ENCODE data around the gene COPS6.

The COPS6 gene

GRCh38 chr7:100049441-100050291 lies 39.1 kb upstream of the COPS6 start, which contains the start of gene ZSCAN21 (continued):
- TF ChIP-seq, protein P1, sequence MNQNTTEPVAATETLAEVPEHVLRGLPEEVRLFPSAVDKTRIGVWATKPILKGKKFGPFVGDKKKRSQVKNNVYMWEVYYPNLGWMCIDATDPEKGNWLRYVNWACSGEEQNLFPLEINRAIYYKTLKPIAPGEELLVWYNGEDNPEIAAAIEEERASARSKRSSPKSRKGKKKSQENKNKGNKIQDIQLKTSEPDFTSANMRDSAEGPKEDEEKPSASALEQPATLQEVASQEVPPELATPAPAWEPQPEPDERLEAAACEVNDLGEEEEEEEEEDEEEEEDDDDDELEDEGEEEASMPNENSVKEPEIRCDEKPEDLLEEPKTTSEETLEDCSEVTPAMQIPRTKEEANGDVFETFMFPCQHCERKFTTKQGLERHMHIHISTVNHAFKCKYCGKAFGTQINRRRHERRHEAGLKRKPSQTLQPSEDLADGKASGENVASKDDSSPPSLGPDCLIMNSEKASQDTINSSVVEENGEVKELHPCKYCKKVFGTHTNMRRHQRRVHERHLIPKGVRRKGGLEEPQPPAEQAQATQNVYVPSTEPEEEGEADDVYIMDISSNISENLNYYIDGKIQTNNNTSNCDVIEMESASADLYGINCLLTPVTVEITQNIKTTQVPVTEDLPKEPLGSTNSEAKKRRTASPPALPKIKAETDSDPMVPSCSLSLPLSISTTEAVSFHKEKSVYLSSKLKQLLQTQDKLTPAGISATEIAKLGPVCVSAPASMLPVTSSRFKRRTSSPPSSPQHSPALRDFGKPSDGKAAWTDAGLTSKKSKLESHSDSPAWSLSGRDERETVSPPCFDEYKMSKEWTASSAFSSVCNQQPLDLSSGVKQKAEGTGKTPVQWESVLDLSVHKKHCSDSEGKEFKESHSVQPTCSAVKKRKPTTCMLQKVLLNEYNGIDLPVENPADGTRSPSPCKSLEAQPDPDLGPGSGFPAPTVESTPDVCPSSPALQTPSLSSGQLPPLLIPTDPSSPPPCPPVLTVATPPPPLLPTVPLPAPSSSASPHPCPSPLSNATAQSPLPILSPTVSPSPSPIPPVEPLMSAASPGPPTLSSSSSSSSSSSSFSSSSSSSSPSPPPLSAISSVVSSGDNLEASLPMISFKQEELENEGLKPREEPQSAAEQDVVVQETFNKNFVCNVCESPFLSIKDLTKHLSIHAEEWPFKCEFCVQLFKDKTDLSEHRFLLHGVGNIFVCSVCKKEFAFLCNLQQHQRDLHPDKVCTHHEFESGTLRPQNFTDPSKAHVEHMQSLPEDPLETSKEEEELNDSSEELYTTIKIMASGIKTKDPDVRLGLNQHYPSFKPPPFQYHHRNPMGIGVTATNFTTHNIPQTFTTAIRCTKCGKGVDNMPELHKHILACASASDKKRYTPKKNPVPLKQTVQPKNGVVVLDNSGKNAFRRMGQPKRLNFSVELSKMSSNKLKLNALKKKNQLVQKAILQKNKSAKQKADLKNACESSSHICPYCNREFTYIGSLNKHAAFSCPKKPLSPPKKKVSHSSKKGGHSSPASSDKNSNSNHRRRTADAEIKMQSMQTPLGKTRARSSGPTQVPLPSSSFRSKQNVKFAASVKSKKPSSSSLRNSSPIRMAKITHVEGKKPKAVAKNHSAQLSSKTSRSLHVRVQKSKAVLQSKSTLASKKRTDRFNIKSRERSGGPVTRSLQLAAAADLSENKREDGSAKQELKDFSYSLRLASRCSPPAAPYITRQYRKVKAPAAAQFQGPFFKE (tag by site-specific recombination; IDR thresholded peaks at IDR 0.05; ENCODE audit: borderline replicate concordance) = no peak
- no peak for TF ChIP-seq ZBTB6 (tag by site-specific recombination; IDR thresholded peaks at IDR 0.05)
- no peak for TF ChIP-seq BCL11A (tag by site-specific recombination; IDR thresholded peaks at IDR 0.05; ENCODE audit: low read depth)
- peak; percentile 94 for TF ChIP-seq ZBTB1 (tag by site-specific recombination; IDR thresholded peaks at IDR 0.05)
- TF ChIP-seq AEBP2 (tag by site-specific recombination; IDR thresholded peaks at IDR 0.05; ENCODE audit: borderline replicate concordance) = no peak
- TF ChIP-seq GLI4 (tag by site-specific recombination; IDR thresholded peaks at IDR 0.05) = no peak
- TF ChIP-seq PATZ1 (tag by site-specific recombination; IDR thresholded peaks at IDR 0.05) = peak; percentile 87
- TF ChIP-seq ZNF37A (tag by site-specific recombination; IDR thresholded peaks at IDR 0.05) = no peak
- TF ChIP-seq HOXA7 (CRISPR knock-in tag; IDR thresholded peaks at IDR 0.05; ENCODE audit: borderline replicate concordance) = no peak
- TF ChIP-seq ZNF266 (tag by site-specific recombination; IDR thresholded peaks at IDR 0.05; ENCODE audit: low read depth) = no peak
- no peak for TF ChIP-seq SCRT1 (tag by site-specific recombination; IDR thresholded peaks at IDR 0.05; ENCODE audit: borderline replicate concordance)
- TF ChIP-seq ZNF292 (tag by site-specific recombination; IDR thresholded peaks at IDR 0.05; ENCODE audit: borderline replicate concordance, low read depth) = no peak
- TF ChIP-seq ZNF214 (tag by site-specific recombination; IDR thresholded peaks at IDR 0.05; ENCODE audit: borderline replicate concordance) = no peak
- no peak for TF ChIP-seq ZNF433 (tag by site-specific recombination; IDR thresholded peaks at IDR 0.05; ENCODE audit: low read depth)
- TF ChIP-seq, protein P2, sequence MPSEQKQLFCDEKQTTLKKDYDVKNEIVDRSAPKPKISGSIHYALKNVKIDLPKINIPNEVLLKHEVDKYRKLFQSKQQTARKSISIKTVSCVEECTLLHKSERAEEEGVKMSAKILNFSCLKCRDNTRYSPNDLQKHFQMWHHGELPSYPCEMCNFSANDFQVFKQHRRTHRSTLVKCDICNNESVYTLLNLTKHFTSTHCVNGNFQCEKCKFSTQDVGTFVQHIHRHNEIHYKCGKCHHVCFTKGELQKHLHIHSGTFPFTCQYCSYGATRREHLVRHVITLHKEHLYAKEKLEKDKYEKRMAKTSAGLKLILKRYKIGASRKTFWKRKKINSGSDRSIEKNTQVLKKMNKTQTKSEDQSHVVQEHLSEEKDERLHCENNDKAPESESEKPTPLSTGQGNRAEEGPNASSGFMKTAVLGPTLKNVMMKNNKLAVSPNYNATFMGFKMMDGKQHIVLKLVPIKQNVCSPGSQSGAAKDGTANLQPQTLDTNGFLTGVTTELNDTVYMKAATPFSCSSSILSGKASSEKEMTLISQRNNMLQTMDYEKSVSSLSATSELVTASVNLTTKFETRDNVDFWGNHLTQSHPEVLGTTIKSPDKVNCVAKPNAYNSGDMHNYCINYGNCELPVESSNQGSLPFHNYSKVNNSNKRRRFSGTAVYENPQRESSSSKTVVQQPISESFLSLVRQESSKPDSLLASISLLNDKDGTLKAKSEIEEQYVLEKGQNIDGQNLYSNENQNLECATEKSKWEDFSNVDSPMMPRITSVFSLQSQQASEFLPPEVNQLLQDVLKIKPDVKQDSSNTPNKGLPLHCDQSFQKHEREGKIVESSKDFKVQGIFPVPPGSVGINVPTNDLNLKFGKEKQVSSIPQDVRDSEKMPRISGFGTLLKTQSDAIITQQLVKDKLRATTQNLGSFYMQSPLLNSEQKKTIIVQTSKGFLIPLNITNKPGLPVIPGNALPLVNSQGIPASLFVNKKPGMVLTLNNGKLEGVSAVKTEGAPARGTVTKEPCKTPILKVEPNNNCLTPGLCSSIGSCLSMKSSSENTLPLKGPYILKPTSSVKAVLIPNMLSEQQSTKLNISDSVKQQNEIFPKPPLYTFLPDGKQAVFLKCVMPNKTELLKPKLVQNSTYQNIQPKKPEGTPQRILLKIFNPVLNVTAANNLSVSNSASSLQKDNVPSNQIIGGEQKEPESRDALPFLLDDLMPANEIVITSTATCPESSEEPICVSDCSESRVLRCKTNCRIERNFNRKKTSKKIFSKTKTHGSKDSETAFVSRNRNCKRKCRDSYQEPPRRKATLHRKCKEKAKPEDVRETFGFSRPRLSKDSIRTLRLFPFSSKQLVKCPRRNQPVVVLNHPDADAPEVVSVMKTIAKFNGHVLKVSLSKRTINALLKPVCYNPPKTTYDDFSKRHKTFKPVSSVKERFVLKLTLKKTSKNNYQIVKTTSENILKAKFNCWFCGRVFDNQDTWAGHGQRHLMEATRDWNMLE (tag by site-specific recombination; conservative IDR thresholded peaks at IDR 0.05; ENCODE audit: low read depth) = peak; percentile 93
- no peak for TF ChIP-seq ZNF132 (tag by site-specific recombination; IDR thresholded peaks at IDR 0.05; ENCODE audit: borderline replicate concordance)
- TF ChIP-seq ZSCAN5A (tag by site-specific recombination; IDR thresholded peaks at IDR 0.05) = 0 out of 2 replicates have a peak, but pooled peaks have one; percentile 70
- TF ChIP-seq SALL2 (tag by site-specific recombination; IDR thresholded peaks at IDR 0.05; ENCODE audit: borderline replicate concordance) = no peak
- TF ChIP-seq SP2 (tag by site-specific recombination; IDR thresholded peaks at IDR 0.05) = peak; percentile 88
- peak; percentile 87 for TF ChIP-seq ZXDB (tag by site-specific recombination; IDR thresholded peaks at IDR 0.05)

Measured in HEK293 (cell line).